Smooth muscle cell (in vitro differentiated cells): ENCODE measurements around the gene GRIP2. TPM values are rescaled to one million over a fixed set of nuclear protein-coding genes. Genes with fewer than 3 reads are reported as not detected.

ENCODE experiments used
- DNase-seq: peaks from one replicate; lab custom pipeline; 2025; ENCODE audit not compliant: unreplicated experiment; lab: John Stamatoyannopoulos, UW
- H2AFZ ChIP-seq: fragments of 200-600 bp; sonication (generic); 2 replicates; pipeline ENCODE4 v1.6.0; 2016; ENCODE audit warnings: antibody characterized with exemption, low read depth, mild to moderate bottlenecking
- H3F3A ChIP-seq: fragments of 200-600 bp; sonication (generic); 2 replicates; pipeline ENCODE4 v1.6.0; 2017; ENCODE audit warnings: antibody characterized with exemption, low read depth
- H3K27ac ChIP-seq: fragments of 200-600 bp; sonication (generic); 2 replicates; pipeline ENCODE4 v1.5.1; 2016; ENCODE audit warnings: low read depth, mild to moderate bottlenecking
- H3K27me3 ChIP-seq: fragments of 200-600 bp; sonication (generic); 2 replicates; pipeline ENCODE4 v1.6.1; 2016; ENCODE audit warnings: low read depth, mild to moderate bottlenecking
- H3K36me3 ChIP-seq: fragments of 200-600 bp; sonication (generic); 2 replicates; pipeline ENCODE4 v1.5.1; 2016; ENCODE audit warnings: low read depth
- H3K4me1 ChIP-seq: fragments of 200-600 bp; sonication (generic); 2 replicates; pipeline ENCODE4 v1.5.1; 2016; ENCODE audit warnings: low read depth
- H3K4me2 ChIP-seq: fragments of 200-600 bp; sonication (generic); 2 replicates; pipeline ENCODE4 v1.6.0; 2016; ENCODE audit warnings: mild to moderate bottlenecking
- H3K4me3 ChIP-seq: fragments of 200-600 bp; sonication (generic); 2 replicates; pipeline ENCODE4 v1.5.1; 2016; ENCODE audit warnings: mild to moderate bottlenecking
- H3K79me2 ChIP-seq: fragments of 200-600 bp; sonication (generic); 2 replicates; pipeline ENCODE4 v1.6.0; 2016; ENCODE audit warnings: low read depth, mild to moderate bottlenecking
- H3K9ac ChIP-seq: fragments of 200-600 bp; sonication (generic); 2 replicates; pipeline ENCODE4 v1.6.0; 2016; ENCODE audit warnings: low read depth
- H3K9me3 ChIP-seq: fragments of 200-600 bp; sonication (generic); replicated peaks from 2 replicates; pipeline ENCODE4 v1.5.1; 2016; ENCODE audit warnings: low read depth
- H4K20me1 ChIP-seq: fragments of 200-600 bp; sonication (generic); 2 replicates; pipeline ENCODE4 v1.6.0; 2016; ENCODE audit warnings: low read depth
- WGBS: methylation state at CpG from one replicate; pipeline ENCODE4 v1.1.7; 2016; ENCODE audit warnings: low lambda C conversion rate; 5-methylcytosine and 5-hydroxymethylcytosine counted together
- polyA plus RNA-seq: library from polyadenylated mRNA; unstranded; fragments of >200 nt; fragmentation: Nextera tagmentation; extraction: Ambion mirVana; gene quantifications from 2 replicates; pipeline ENCODE4 v1.2.1, GENCODE V29; 2016
- total RNA-seq: library from RNA; depleted of rRNA; stranded (reverse); fragments of >200 nt; gene quantifications from 2 replicates; pipeline ENCODE4 v1.2.3, GENCODE V29; 2014
- TF ChIP-seq, protein P1 (sequence below): fragments of 200-600 bp; sonication (generic); IDR thresholded peaks from 2 replicates; pipeline ENCODE4 v1.5.1; 2017; ENCODE audit warnings: borderline replicate concordance, mild to moderate bottlenecking, antibody characterized with exemption; ENCODE audit not compliant: insufficient read depth, poor library complexity, severe bottlenecking

Gene GRIP2
- total and polyA plus RNA-seq, 2 experiments from 2014 or later = 2.0 to 6.5 TPM

DNA sequence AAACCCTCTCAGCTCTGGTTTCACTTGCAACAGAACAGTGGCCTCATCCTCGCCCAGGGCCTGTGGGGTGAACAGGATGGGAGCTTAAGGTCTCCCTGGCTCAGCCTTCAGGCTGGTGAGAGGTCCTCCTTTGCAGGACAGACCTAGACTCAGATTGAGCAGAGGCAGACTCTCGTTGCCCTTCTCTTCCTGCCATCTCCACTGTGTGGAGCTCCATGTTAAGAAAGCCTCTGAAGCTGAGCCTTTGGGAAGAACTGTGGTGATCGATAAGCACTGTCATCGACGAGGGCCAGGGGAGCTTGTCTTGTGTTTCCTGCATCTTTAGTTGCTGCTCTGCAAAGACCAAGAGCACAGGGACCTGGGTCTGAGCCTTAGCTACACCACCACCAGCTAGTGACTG lies 37.8 kb upstream of the GRIP2 start:
- no peak overlapping the region for H3K27ac ChIP-seq
- no peaks in the 10 kb centered on the region for H3K9me3 ChIP-seq
- H4K20me1 ChIP-seq = no peaks in the 10 kb centered on the region
- H3K4me2 ChIP-seq = no peak overlapping the region
- H3K9ac ChIP-seq = no peak overlapping the region
- H3K4me3 ChIP-seq = no peak overlapping the region
- H3K27me3 ChIP-seq = peaks cover 16% of the 10 kb centered on the region
- H3K79me2 ChIP-seq = no peaks in the 10 kb centered on the region
- H3K36me3 ChIP-seq = no peaks in the 10 kb centered on the region
- no peak overlapping the region for H2AFZ ChIP-seq
- WGBS = 81% methylated on average over 5 of the region's 5 CpGs
- no peaks in the 10 kb centered on the region for H3F3A ChIP-seq
- no peak for DNase-seq
- no peaks in the 10 kb centered on the region for H3K4me1 ChIP-seq
- TF ChIP-seq, protein P1, sequence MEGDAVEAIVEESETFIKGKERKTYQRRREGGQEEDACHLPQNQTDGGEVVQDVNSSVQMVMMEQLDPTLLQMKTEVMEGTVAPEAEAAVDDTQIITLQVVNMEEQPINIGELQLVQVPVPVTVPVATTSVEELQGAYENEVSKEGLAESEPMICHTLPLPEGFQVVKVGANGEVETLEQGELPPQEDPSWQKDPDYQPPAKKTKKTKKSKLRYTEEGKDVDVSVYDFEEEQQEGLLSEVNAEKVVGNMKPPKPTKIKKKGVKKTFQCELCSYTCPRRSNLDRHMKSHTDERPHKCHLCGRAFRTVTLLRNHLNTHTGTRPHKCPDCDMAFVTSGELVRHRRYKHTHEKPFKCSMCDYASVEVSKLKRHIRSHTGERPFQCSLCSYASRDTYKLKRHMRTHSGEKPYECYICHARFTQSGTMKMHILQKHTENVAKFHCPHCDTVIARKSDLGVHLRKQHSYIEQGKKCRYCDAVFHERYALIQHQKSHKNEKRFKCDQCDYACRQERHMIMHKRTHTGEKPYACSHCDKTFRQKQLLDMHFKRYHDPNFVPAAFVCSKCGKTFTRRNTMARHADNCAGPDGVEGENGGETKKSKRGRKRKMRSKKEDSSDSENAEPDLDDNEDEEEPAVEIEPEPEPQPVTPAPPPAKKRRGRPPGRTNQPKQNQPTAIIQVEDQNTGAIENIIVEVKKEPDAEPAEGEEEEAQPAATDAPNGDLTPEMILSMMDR = no peak

DNA sequence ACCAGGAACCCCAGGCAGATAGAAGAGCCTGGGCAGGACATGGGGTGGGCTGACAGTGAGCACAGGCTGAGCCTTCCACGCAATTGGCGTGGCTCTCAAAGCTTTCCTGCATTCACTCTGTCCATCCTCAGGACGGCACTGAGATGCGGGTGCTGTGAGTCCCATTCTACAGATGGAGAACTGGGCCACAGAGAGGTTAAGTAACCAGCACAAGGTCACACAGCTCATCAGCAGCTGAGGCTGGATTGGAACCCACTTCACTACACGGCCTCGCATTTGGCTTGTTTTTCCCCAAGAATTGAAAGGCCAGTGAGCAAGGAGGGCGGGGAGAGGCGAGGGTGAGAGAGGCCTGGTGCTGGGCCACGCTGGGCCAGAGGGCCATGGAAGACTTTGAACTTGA lies 36.0 kb upstream of the GRIP2 start:
- no peak for DNase-seq
- H3K4me1 ChIP-seq = no peaks in the 10 kb centered on the region
- no peaks in the 10 kb centered on the region for H3F3A ChIP-seq
- 94% methylated on average over 9 of the region's 9 CpGs for WGBS
- H4K20me1 ChIP-seq = no peaks in the 10 kb centered on the region
- no peak overlapping the region for H2AFZ ChIP-seq
- H3K4me2 ChIP-seq = no peak overlapping the region
- peaks cover under 1% of the 10 kb centered on the region for H3K27me3 ChIP-seq
- H3K79me2 ChIP-seq = no peaks in the 10 kb centered on the region
- H3K9me3 ChIP-seq = no peaks in the 10 kb centered on the region
- no peaks in the 10 kb centered on the region for H3K36me3 ChIP-seq
- no peak overlapping the region for H3K27ac ChIP-seq
- TF ChIP-seq, protein P1 = no peak
- no peak overlapping the region for H3K9ac ChIP-seq
- H3K4me3 ChIP-seq = no peak overlapping the region

DNA sequence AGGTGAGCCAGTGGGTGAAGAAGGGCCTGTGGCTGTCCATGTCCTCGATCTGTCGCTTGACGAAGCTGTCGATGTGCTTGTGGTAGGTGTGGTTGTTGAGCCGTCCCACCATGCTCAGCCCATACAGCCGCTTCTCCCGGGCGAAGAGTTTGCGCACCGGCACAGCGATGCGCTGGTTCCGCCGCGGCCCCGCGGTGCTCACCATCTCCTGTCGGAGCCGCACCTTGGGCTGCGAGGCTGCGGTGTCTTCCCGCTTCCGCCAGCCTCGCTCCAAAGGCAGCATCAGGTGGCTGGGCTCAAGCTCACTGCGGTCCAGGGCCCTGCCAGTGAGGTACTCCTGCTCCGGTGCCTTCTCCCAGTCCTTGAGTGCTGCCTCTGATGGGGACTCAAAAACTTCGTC lies 34.0 kb upstream of the GRIP2 start:
- 92% methylated on average over 27 of the region's 27 CpGs for WGBS
- no peak for DNase-seq

DNA sequence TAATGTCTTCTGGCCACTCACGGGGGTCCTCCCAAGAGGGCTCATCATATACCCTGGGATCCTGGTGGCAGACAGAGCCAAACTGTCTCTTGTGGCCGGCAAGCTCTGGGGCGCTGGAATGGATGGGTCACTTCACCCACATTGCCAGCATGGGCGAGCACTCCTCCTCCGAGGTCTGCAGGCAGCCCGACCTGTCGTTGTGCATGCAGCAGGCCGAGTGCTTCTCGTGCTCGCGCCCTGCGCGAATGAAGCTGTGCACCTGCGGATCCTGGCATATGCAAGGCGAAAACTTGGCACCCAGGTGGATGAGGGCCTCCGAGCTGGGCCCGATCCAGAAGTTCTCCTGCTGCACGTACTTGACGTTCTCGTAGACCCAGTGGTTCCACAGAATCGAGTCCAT lies 33.6 kb upstream of the GRIP2 start:
- no peaks in the 10 kb centered on the region for H3K9me3 ChIP-seq
- no peaks in the 10 kb centered on the region for H4K20me1 ChIP-seq
- no peak overlapping the region for H3K9ac ChIP-seq
- no peak for DNase-seq
- no peak overlapping the region for H3K27ac ChIP-seq
- no peaks in the 10 kb centered on the region for H3K4me1 ChIP-seq
- H3F3A ChIP-seq = no peaks in the 10 kb centered on the region
- H3K27me3 ChIP-seq = no peaks in the 10 kb centered on the region
- no peak overlapping the region for H3K4me3 ChIP-seq
- 94% methylated on average over 21 of the region's 21 CpGs for WGBS
- H3K79me2 ChIP-seq = no peaks in the 10 kb centered on the region
- no peaks in the 10 kb centered on the region for H3K36me3 ChIP-seq
- H3K4me2 ChIP-seq = no peak overlapping the region
- no peak overlapping the region for H2AFZ ChIP-seq
- TF ChIP-seq, protein P1 = no peak

More for the DNA sequence above, 34.0 kb upstream of the GRIP2 start:
- no peaks in the 10 kb centered on the region for H3K27me3 ChIP-seq
- TF ChIP-seq, protein P1 = no peak
- no peaks in the 10 kb centered on the region for H3K79me2 ChIP-seq
- H3K4me1 ChIP-seq = no peaks in the 10 kb centered on the region
- H3K4me3 ChIP-seq = no peak overlapping the region
- H4K20me1 ChIP-seq = no peaks in the 10 kb centered on the region
- H3K4me2 ChIP-seq = no peak overlapping the region
- H3K36me3 ChIP-seq = no peaks in the 10 kb centered on the region
- H3K9me3 ChIP-seq = no peaks in the 10 kb centered on the region
- no peak overlapping the region for H2AFZ ChIP-seq
- H3F3A ChIP-seq = no peaks in the 10 kb centered on the region
- H3K9ac ChIP-seq = no peak overlapping the region
- H3K27ac ChIP-seq = no peak overlapping the region
